NCI-H460 (cell line): ENCODE data around the gene TBX19. TPM values are rescaled to one million over a fixed set of nuclear protein-coding genes. Genes with fewer than 3 reads are reported as not detected.

Source experiments
- DNase-seq: peaks from one replicate; pipeline ENCODE4 v3.0.0-alpha.2; 2016; ENCODE audit warnings: low read depth; ENCODE audit errors: extremely low read depth
- polyA plus RNA-seq: library from polyadenylated mRNA; depleted of rRNA; stranded (reverse); fragments of >200 nt; gene quantifications from 2 replicates; pipeline ENCODE4 v1.2.3, GENCODE V29; 2014; cell fraction: nucleus; rRNA removed
- total RNA-seq: library from RNA; depleted of rRNA; stranded (reverse); fragments of >200 nt; shearing (Covaris generic); gene quantifications from 2 replicates; pipeline ENCODE4 v1.2.3, GENCODE V29; 2014; rRNA removed

TBX19 gene
- 0.47 and 0.95 TPM in 2 replicates for total RNA-seq
- 0.28 and 0.45 TPM in 2 replicates for polyA plus RNA-seq

- DNase-seq: no peak
These were observed at the start of gene TBX19 for GRCh38 chr1:168280296-168280927. TSS of gene TBX19 (plus strand) at chr1:168280877. CDS start at chr1:168281091, 214 bp downstream.

GRCh38 chr1:168234846-168235547 lies 45.7 kb upstream of the TBX19 start:
- peak; percentile 57 for DNase-seq

- DNase-seq: no peak
These were observed 45.2 kb upstream of the TBX19 start for GRCh38 chr1:168235548-168235885.

- DNase-seq: no peak
These were observed 44.7 kb upstream of the TBX19 start for GRCh38 chr1:168235937-168236336.

GRCh38 chr1:168236836-168237611 lies 43.7 kb upstream of the TBX19 start:
- DNase-seq: no peak

- DNase-seq: no peak
These were observed 37.5 kb upstream of the TBX19 start for GRCh38 chr1:168243198-168243597.

GRCh38 chr1:168243636-168244212 lies 37.0 kb upstream of the TBX19 start:
- no peak for DNase-seq

- no peak for DNase-seq
These were observed 35.6 kb upstream of the TBX19 start for GRCh38 chr1:168245042-168245441.

- DNase-seq: no peak
These were observed 34.2 kb upstream of the TBX19 start for GRCh38 chr1:168246506-168246905.

GRCh38 chr1:168252204-168252733 lies 28.4 kb upstream of the TBX19 start:
- DNase-seq: no peak

GRCh38 chr1:168256164-168256563 lies 24.5 kb upstream of the TBX19 start:
- no peak for DNase-seq

- no peak for DNase-seq
These were observed 23.3 kb upstream of the TBX19 start for GRCh38 chr1:168257397-168257796.

GRCh38 chr1:168259567-168259966 lies 21.1 kb upstream of the TBX19 start:
- no peak for DNase-seq

- no peak for DNase-seq
These were observed 20.3 kb upstream of the TBX19 start for GRCh38 chr1:168260393-168260792.

GRCh38 chr1:168261390-168261789 lies 19.3 kb upstream of the TBX19 start:
- DNase-seq: no peak

GRCh38 chr1:168263130-168263529 lies 17.5 kb upstream of the TBX19 start:
- no peak for DNase-seq

GRCh38 chr1:168264296-168264695 lies 16.4 kb upstream of the TBX19 start:
- DNase-seq: no peak

GRCh38 chr1:168265596-168265995 lies 15.1 kb upstream of the TBX19 start:
- no peak for DNase-seq

- DNase-seq: no peak
These were observed 14.0 kb upstream of the TBX19 start for GRCh38 chr1:168266644-168267186.

- no peak for DNase-seq
These were observed 9.0 kb upstream of the TBX19 start for GRCh38 chr1:168271636-168272035.

- DNase-seq: no peak
These were observed 7.1 kb upstream of the TBX19 start for GRCh38 chr1:168273575-168273974.
